HG03108 (cell line): ENCODE results near the gene SLC25A25.
"Not testable (repeated sequence)": the region's sequence is repeated elsewhere in the genome, so short reads cannot be mapped to it uniquely, and the experiment has no call there.

Source experiments
- ATAC-seq: cut with Tn5 transposase; IDR thresholded peaks from one replicate; pipeline ENCODE4 v1.9.1; 2021; ENCODE audit warnings: moderate library complexity; ENCODE audit not compliant: unreplicated experiment

The SLC25A25 gene

GRCh38 chr9:128123451-128124080, 55.5 kb downstream of the SLC25A25 start:
- no peak for ATAC-seq

GRCh38 chr9:128124451-128124850, 56.4 kb downstream of the SLC25A25 start:
- no peak for ATAC-seq

- ATAC-seq = no peak
Observed at GRCh38 chr9:128124873-128125579, 57.0 kb downstream of the SLC25A25 start.

- no peak for ATAC-seq
Observed at GRCh38 chr9:128125580-128126354, 57.7 kb downstream of the SLC25A25 start.

GRCh38 chr9:128127568-128127989, 59.5 kb downstream of the SLC25A25 start, which contains the start of gene PTGES2:
TSS of gene PTGES2 (minus strand) at chr9:128127729. CDS start at chr9:128127717, 12 bp downstream.
- peak; percentile 62 for ATAC-seq

- peak; percentile 55 for ATAC-seq
Observed at GRCh38 chr9:128127990-128128835, 60.2 kb downstream of the SLC25A25 start.

GRCh38 chr9:128128836-128129590, 61.0 kb downstream of the SLC25A25 start:
- ATAC-seq = no peak

- not testable (repeated sequence) for ATAC-seq
Observed at GRCh38 chr9:128129976-128130590, 62.1 kb downstream of the SLC25A25 start.

- ATAC-seq = not testable (repeated sequence)
Observed at GRCh38 chr9:128130651-128131050, 62.6 kb downstream of the SLC25A25 start.

GRCh38 chr9:128131346-128131745, 63.3 kb downstream of the SLC25A25 start:
- ATAC-seq = not testable (repeated sequence)

GRCh38 chr9:128132139-128132538, 64.1 kb downstream of the SLC25A25 start:
- not testable (repeated sequence) for ATAC-seq

GRCh38 chr9:128135561-128135960, 67.5 kb downstream of the SLC25A25 start:
- ATAC-seq = not testable (repeated sequence)

GRCh38 chr9:128136816-128137793, 69.1 kb downstream of the SLC25A25 start:
- ATAC-seq = no peak

- no peak for ATAC-seq
Observed at GRCh38 chr9:128138001-128138400, 70.0 kb downstream of the SLC25A25 start.

GRCh38 chr9:128139621-128140020, 71.6 kb downstream of the SLC25A25 start:
- ATAC-seq = no peak

GRCh38 chr9:128141604-128142003, 73.6 kb downstream of the SLC25A25 start:
- no peak for ATAC-seq

GRCh38 chr9:128142061-128142460, 74.0 kb downstream of the SLC25A25 start:
- no peak for ATAC-seq

- ATAC-seq = no peak
Observed at GRCh38 chr9:128142596-128142995, 74.6 kb downstream of the SLC25A25 start.
